ENCODE measurements around the gene PLXDC2.

The PLXDC2 gene

DNA sequence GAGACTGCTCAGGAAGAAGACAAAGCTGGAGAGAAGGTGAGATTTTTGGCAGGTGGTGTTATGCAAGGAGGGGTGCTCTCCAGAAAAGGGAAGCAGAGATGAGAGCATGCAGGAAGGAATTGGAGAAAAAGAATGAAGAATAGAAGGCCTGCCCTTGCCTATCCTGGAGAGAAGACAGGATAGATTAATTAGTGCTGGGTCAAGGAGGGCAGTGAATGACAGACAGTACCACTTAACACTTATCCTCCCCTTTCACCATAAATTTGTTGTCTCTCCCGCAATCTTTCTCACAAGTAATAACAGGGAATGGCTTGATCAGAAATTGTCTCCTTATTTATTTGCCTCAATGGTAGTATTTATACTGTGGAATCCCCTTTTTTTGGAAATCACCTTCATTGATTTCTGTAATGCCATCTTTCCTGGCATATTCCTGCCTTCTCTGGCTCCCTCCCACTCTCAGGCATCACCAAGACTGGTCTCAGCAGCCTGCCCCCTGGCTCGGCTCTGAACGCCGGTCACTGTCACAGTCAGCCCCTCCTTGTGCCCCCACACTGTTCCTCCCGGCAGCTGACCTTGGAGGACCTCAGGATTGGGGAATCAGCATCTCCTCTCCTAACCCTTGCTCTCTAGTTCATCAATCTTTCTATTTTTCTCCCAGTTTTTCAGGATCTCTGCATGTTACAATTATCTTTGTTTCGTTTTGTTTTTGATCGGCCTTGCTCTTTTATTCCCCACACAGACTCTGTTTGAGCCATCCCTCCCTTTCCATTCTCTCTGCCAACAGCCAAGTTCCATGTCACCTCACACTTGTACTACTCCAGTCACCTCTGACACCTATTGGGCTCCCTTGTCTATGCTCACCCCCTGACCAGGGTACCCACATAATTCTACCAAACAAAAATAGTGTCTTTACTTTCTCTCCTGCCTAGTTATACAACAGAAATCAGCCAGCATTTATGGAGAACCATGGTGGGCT lies 294.2 kb downstream of the PLXDC2 start:
- no peak for DNase-seq (ENCODE audit: low read depth in 2 of 2)

DNA sequence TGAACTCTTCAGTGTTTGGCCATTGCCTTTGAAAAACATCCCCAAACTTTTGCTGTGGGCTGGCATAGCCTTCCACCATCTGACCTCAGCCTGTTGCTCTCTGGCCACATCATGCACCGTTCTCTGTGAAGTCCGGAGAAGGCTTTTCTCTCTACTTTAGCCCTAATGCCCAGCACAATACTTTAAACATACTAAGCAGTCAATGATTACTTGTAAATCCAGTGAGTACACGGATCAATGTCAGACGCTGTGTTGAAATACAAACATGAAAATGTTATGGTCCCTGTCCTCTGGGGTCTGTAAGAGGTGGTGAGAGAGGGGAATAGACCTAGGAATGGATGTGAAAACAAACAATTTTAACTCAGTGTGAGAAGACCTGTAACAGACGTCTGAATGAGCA lies 297.9 kb downstream of the PLXDC2 start:
- DNase-seq (ENCODE audit: low read depth in 2 of 2), result no peak

DNA sequence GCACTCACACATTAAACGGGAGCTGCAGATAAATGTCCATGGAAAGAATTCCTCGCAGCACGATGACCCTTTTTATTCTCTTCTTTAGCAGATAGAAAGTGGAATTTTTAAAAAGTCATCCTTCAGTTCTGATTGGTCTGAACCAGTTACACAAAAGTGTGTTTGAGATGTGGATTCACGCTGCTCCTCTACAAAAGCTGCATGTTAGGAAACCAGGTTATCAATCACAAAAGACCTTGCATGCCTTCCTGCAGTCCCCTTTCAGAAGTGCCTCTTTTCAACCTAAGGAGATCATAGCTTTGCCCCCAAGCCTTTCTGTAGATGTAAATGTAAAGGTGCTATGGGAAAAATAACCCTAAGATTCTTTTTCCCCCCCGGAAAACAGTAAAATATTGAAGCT lies 299.7 kb downstream of the PLXDC2 start:
- DNase-seq (ENCODE audit: low read depth in 2 of 2), result no peak

DNA sequence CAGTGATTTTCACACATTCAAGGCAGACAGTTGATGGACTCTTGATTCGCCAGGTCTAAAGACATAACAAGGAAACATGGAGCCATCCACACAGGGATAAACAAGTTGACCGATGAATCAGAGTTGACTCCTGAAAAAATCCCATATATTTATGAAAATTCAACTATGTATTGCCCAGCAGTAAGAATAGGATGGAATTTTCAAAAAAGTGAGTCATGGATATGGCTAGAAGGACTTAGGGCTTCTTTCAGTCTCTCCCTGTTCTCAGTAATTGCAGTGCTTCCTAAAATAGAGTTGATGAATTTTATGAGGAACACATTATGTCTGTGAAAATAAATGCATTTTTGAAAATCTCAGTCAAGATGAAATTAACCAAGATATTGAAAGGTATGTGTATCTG lies 301.2 kb downstream of the PLXDC2 start:
- DNase-seq (ENCODE audit: low read depth in 2 of 2), result no peak

DNA sequence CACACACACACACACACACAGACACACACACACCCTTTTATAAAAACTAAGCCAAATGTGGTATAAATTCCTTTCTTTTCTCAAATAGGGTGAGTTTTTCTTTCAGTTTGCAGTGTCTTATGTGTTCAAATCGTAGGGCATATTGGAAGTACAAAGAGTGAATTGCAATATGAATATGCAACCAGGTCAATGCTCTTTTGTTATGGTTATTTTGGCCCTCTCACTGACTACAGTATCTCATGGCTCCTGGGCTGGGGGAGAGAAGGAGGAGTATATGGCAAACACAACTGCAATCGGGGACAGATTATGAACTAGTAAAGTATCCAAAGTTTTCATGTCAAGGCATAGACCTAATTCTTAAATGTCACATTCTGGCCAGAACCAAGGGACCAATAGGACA lies 301.9 kb downstream of the PLXDC2 start:
- DNase-seq (ENCODE audit: low read depth in 2 of 2), result no peak

DNA sequence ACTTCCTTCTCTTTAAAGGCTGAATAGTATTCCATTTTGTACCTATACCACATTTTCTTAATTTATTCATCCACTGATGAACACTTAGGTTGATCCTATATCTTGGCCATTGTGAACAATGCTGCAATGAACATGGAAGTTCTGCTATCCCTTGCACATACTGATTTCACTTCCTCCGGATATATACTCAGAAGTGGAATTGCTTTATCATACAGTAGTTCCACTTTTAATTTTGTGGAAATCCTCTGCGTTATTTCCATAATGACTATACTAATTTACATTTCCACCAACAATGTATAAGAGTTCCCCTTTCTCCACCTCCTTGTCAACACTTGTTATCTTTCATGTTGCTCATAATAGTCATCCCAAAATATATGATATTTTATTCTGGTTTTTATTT lies 312.6 kb downstream of the PLXDC2 start:
- DNase-seq (ENCODE audit: low read depth in 2 of 2), result no peak

DNA sequence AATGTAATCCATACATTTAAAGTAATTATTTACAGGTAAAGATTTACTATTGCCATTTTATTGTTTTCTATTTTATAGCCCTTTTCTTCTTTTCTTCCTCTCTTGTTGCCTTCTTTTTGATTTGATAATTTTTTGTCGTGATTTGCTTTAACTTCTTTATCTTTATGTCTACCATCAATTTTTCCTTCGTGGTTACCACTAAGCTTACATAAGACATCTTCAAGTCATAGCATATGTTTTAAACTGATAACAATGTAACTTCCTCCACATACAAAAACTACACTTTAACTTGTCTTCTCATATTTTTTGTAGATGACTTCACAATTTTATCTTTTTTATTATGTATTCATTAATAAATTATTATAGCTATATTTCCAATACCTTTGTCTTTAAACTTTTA lies 316.6 kb downstream of the PLXDC2 start:
- DNase-seq (ENCODE audit: low read depth in 2 of 2), result no peak

DNA sequence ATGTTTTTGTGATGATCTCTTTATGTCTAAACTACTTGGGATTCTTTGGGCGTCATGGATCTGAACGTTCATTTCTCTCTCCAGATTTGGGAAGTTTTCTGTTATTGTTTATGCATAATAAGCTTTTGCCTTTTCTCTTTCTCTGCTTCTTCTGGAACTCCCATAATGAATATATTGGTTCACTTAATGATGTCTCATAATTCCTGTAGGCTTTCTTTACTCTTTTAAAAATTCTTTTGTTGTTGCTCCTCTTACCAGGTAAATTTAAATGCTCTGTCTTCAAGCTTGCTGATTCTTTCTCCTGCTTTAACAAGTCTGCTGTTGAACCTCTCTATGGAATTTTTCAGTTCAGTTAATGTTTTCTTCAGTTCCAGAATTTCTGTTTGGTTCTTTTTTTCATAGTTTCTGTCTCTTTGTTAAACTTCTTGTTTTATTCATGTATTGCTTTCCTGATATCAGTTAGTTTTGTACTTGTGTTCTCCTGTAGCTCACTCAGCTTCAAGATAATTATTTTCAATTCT lies 317.5 kb downstream of the PLXDC2 start:
- DNase-seq (ENCODE audit: low read depth in 2 of 2), result no peak

DNA sequence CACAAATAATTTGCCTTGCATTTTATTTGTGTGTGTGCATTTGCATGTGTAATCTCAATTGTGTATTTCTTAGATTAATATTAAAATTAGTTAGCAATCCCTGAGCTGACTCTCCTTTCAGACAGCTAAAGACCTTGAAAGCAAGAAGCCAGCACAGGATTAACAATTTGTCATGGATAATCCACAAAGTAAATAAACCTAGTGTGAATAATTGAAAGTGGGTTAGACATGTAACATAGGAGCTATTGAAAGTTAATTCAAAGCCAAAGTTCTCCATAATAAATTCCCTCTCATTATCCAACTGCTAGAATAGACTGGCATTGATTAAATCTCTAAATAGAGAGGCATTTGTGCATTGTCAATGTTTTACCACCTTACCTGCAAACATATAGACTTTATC lies 326.1 kb downstream of the PLXDC2 start:
- DNase-seq (ENCODE audit: low read depth in 2 of 2), result no peak

DNA sequence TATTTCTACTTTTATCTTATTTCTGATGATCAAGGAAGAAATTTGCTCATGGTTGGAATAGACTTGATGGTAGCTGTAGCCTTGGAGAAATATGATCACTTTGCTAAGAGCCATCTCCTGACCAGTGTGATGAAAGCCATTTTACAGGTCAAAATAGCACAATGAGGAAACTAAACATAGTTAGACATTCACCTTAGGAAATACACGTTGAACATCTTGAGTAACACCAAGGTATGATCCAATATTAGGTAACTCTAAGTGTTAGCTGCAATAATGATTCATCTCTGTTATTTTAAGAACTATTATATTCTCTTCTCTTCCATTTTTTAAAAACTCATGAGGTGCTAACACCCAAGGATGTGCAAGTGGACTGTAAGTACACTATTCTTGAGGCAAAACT lies 328.0 kb downstream of the PLXDC2 start:
- DNase-seq (ENCODE audit: low read depth in 2 of 2), result no peak

DNA sequence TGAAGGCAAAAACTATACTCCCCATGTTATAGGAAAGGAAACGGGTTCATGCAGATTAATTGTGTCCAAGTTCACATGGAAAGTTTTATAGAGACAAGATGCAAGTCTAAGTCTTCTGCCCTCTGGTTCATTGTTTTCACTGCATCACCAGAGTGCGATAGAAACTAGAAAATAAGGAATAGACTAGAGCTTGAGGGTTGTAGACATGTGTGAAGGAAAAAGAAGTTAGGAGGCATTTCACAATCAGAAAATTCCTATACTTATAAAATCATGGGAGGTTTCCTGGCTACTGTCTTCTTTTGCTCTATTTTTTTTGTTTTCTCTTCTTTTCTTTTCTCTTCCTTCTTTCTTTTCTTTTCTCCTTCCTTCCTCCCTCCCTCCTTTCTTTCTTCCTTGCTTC lies 329.8 kb downstream of the PLXDC2 start:
- no peak for DNase-seq (ENCODE audit: low read depth in 2 of 2)

DNA sequence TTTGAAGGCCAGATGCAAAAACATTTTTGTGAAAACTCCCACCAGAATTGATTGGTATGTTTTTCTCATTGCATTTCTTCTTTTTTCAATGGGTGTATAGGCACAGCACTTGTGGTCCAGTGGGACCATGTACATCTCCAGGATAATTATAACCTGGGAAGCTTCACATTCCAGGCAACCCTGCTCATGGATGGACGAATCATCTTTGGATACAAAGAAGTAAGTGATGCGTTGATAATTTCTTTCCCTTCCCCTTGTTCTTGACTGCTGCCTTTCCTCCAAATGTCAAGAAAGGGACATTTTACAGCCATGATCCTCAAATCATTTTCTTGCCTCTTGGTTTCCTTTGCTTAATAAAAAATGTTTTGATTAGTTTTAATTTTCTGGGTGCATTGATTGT lies 331.5 kb downstream of the PLXDC2 start:
- no peak for DNase-seq (ENCODE audit: low read depth in 2 of 2)

DNA sequence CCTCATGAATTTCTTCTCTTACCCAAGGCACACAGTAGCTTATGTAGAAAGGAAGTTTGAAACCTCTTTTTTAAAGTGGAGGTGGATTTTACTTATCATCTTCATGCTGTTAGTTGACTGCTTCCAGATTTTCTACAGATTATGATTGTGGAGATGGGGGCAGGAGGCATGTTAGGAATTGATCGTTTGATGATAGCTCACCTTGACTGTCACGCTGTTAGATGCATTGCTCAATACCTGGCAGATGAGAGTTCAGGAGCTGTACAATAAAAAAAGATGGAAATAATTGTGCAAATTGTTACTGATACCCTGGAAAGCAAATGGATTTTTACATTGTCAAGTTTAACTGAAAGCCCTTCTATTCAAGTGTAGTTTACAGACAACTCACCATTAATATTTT lies 340.3 kb downstream of the PLXDC2 start:
- no peak for DNase-seq (ENCODE audit: low read depth in 2 of 2)

DNA sequence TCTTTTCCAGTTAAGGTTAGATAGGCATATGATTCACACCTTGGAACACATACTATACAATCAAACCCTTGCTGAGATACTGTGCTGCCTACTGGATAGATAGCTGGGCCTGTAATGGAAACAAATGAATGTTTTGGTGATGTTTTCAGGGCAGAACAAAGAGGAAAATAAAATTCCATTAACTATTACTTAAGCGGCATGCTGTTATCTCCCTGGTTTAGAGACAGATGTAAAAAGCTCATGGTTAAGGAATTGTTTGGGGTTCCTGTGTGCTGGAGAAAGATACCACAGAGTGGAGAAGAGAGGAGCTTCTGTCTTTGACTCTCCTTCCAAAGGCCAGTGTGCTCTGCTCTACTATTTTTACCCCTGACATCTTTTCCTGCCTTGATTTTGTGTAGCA lies 341.1 kb downstream of the PLXDC2 start:
- DNase-seq (ENCODE audit: low read depth in 2 of 2), result no peak

DNA sequence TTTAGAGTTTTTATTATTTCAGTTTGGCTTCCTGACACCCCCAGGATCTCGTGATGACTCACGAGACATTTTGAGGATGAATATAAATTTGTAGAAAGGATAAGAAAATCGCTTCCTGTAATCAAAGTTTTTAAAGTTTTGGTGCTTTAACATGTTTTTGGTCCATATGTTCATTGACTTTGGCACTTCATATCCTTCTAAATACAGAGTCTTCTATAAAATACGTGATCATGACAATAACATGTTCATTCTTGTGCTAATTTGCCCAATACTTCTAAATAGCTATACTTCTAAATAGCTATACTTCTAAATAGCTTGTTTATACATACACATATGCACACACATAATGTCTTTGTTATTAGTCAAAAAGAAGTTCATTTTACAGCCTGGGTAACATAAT lies 341.9 kb downstream of the PLXDC2 start:
- DNase-seq (ENCODE audit: low read depth in 2 of 2), result no peak

DNA sequence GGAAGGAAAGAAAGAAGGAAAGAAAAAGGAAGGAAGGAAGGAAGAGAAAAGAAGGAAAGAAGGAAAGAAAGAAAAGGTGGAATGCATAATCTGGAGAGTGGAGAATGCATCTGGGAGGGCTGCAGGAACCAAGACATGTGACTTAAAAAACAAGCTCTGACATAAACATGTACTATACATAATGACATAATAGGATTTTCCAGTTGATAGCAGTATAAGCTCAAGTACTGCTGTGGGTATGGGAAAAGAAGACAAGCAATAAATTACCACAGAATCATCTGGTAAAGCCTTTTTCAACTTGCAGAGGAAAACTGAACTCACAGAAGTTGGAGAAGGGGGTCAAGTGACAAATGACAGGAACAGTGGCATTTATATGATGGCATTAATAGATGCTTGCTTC lies 345.9 kb downstream of the PLXDC2 start:
- DNase-seq (ENCODE audit: low read depth in 2 of 2), result no peak

DNA sequence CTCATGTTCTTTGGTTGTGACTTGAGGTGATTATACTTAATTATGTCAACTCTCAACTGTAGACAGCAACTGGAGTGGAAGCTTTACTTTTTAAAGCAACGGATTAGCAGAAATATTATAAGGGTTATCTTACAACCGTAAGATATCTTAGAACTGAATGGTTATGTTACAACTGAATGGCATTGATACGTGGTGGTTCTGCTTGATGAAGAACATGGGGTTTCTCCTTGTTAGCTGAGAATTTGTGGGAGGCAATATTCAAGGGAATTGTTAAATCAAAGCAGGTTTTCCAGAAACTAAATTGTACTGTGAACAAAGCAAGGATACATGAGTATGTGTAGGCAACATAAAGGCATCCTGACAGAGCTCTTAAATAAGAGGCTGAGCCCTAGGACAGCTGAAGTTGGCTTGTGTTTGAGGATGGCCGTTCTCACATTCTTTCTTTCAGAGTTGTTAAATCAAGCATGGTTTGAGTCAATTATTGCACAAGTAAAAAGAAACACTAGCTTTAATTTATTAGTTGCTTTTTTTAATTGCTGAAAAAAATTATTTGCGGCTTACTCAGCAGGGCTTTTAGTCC lies 350.0 kb downstream of the PLXDC2 start:
- DNase-seq (ENCODE audit: low read depth in 2 of 2), result no peak

DNA sequence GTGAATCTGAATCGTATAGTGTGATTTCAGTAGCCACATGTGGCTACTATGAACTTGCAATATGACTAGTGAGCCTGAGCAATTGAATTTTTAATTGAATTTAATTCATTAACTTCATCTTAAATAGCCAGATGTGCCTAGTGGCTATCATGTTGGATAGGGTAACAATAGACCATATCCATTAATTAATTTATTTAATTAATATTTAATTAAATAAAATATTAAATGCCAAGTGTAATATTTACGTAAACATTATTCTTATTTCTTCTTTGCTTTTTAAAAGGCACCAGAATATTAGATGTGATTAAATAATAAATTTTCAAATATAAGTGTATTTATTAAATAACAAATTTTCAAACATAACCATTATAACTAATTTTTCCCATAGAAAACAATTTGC lies 354.4 kb downstream of the PLXDC2 start:
- no peak for DNase-seq (ENCODE audit: low read depth in 2 of 2)

DNA sequence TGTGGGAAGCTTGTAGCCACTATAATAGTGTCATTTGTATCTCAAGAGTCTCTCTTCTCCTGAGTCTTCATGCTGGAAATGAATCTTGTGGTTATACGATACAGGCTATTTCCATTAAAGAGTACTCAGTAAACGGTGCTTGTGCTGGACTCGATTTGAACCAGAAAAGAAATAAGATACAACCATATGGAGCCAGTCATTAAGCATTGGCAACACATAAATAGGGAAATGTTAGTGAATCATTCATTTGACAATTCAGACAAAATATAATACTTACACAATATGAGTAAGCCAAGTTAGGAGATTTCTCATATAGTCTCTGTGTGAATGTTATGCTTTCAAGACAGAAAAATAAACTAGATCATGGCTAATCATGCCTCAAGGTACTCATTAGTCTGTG lies 356.8 kb downstream of the PLXDC2 start:
- no peak for DNase-seq (ENCODE audit: low read depth in 2 of 2)

DNA sequence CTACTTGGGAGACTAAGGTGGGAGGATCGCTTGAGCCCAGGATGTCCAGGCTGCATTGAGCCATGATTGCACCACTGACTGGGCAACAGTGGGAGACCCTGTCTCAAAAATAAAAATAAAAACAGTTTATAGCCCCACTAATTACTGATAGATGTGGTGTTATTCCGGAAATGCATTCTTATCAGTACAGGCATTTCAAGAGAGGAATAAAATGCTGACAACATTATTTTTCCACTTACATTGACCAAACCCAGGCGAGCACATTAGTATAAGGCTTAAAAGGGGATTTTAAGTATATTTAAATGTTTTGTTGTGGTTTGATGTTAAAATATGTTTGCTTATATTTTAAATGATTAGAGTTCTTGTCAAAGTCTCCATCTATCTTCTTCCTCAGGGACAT lies 359.5 kb downstream of the PLXDC2 start:
- DNase-seq (ENCODE audit: low read depth in 2 of 2), result no peak

DNA sequence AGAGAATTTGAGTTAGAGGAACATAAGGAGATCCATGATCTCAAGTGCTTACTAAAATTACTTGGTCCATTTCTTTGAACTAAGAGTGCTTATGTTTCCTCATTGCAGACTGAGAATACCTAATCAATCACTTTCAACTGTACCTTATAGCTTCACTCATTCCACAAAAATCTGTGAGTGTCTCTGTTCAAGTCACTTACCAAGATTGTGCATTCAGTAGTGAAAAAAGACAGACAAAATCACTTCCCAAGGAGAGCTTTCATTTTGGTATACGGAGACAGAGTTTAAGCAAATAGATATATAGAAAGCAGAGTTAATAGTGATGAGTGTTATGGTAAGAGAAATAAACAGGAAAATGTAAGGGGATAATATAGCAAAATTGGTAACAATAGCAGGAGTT lies 364.5 kb downstream of the PLXDC2 start:
- no peak for DNase-seq (ENCODE audit: low read depth in 2 of 2)

DNA sequence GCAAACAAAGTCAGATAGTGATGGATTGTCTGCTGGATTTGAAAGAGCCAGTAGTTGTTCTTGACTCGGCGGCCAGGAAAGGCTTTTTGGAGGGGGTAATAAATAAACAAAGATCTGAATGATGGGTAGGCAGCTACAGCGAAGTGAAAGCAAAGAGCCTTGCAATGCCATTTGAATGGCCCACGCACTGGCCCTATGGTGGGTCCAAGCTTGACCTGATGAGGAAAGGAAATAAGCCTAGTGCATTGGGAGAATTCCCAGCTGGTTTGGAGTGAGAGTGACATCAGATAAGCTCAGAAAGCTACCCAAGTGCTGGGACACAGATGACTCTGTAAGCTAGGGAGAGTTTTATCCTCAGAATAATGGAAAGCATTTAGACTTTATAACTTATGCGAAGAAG lies 365.2 kb downstream of the PLXDC2 start:
- no peak for DNase-seq (ENCODE audit: low read depth in 2 of 2)

DNA sequence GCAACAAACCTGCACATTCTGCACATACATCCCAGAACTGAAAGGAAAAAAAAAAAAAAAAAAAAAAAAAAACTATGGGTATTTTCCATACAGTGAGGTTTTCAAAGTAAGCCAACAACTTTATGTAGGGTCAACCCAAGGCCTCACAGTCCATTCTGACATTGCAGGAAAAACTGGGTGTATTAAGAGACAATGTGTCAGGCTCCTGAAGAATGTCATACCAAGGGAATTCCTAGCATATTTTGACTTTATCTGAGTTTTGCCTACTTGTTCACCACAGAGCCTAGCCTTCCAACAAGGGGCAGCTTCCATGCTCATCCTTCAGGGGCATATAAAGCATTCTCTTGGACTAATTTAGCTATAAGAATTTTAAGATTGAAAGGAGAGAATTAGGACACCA lies 368.9 kb downstream of the PLXDC2 start:
- no peak for DNase-seq (ENCODE audit: low read depth in 2 of 2)

Data from stimulated activated CD4-positive, alpha-beta T cell treated with anti-CD3 and anti-CD28 coated beads, Interleukin-1b, Interleukin-23, amount 100 ng/mL, for 4 hours (primary cell).